Measurements from ENCODE around the gene ITPR1.
"Not testable (repeated sequence)": the region's sequence is repeated elsewhere in the genome, so short reads cannot be mapped to it uniquely, and the experiment has no call there.

The ITPR1 gene

DNA sequence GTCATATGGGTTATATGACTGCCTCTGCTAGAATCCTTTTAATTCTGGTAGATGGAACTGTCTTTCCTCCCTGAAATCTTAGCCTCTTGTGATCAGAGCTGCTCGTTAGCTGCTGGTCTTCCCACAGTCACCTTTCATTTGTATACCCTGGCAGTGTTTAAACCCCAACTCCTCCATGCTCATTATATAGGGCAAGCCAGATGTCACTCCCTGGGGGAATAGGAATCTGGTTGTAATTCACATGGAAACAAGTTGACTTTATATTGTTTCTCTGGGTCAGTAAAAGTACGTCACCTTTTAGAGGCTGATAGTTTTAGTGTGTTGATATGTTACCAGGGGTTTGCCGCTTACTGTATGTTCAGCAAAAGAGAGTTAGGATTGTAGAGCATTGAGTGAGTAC is 103.5 kb downstream of the ITPR1 start:
- no peak for DNase-seq (ENCODE audit: low read depth)

GRCh38 chr3:4597208-4597985 is 104.2 kb downstream of the ITPR1 start:
- no peak for DNase-seq (ENCODE audit: low read depth)

DNA sequence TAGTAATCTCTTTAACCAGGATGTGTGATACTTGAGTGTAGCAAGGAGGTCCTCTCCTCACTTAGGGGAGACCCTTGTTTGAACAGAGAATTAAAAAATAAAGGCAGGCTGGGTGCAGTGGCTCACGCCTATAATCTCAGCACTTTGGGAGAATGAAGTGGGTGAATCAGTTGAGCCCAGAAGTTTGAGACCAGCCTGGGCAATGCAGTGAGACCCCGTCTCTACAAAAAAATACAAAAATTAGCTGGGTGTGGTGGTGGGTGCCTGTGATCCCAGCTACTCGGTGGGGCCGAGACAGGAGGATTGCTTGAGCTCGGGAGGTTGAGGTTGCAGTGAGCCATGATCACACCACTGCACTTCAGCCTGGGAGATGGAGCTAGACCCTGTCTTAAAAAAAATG is 105.1 kb downstream of the ITPR1 start:
- DNase-seq (ENCODE audit: low read depth): not testable (repeated sequence)

DNA sequence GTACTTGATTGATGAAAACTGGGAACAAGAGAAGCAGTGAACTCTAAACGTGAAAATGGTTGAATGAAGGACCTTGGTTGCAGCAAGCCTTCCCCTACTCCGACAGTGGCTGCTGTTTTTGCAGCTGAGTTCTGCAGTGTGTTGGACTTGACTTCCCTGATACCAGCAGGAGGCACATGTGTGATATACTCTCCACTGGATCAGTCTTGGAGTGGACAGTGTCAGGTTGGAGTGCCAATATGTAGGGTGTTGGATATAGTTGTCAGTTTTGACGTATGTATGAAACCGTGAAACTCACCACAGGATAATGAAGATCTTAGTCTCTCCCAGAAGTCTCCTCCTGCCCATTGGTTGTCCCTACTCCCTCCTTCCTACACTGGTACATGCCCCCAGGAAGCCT is 106.5 kb downstream of the ITPR1 start:
- no peak for DNase-seq (ENCODE audit: low read depth)

DNA sequence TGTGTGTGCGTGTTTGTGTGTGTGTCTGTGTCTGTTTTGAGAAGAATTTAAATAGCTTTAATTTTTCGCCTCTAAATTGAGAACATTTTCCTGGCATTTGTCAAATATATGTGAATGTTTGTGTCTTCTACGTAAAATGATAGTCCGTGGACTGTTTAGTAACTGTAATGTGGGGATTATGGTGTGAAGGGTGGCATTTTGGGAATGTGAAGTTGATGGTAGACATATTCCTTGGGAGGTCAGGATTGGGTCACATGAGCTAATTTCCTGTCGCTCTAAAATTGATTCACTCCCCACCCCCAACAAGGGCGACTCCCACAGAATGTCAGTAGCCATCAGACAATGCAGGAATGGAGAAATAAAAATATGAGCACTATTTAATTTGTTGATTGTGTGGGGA is 107.3 kb downstream of the ITPR1 start:
- DNase-seq (ENCODE audit: low read depth): no peak

GRCh38 chr3:4601892-4602291 is 108.7 kb downstream of the ITPR1 start:
- DNase-seq (ENCODE audit: low read depth): no peak

GRCh38 chr3:4604693-4605092 is 111.5 kb downstream of the ITPR1 start:
- DNase-seq (ENCODE audit: low read depth): no peak

DNA sequence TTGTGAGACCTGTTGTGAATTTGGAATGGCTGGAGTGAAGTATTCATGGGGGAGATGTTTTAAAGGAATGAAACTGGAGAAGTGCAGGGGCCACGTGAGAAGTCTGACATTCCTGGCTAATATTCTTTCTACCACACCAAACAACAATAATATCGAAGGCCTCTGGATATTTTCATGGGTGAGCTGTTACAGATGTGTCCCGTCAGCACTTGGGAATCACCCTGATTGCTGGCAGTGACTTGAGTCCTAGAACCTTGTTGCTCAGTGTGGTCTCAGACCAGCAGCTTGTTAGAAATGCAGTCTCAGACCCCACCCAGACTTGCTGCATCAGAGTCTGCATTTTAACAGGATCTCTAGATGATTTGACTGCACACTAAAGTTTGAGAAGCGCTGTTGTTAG is 113.8 kb downstream of the ITPR1 start:
- no peak for DNase-seq (ENCODE audit: low read depth)

DNA sequence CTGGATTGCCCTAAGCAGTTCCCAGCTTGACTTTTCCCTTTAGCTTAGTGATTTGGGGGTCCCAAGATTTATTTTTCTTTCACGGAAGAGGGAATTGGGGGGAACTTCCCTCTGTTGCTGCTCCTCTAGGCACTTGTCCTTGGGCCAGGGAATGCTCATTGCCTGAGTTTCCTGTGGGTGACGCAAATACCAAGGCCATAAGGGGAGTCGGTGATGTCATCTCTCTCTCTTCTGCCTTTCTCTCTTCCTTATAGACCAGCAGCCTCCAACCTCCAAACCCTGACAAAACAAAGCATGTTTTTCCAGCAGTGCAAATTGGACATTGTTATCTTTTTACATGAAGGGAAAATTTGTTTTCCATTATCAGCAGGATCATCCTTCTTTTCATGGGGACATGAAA is 120.2 kb downstream of the ITPR1 start:
- DNase-seq (ENCODE audit: low read depth): no peak

DNA sequence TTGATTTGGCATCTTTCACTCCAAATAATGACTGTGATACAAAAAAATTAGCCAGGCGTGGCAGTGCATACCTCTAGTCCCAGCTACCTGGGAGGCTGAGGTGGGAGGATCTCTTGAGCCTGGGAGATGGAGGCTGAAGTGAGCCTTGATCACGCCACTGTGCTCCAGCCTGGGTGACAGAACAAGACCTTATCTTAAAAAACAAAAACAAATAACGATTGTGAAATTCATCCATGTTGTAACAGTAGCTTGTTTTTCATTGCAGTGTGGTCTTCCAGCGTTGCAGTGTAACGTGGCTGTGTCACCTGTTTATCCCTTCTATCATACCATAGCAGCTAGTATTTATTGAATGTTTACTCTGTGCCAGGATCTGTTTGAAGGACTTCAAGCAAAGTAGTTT is 120.9 kb downstream of the ITPR1 start:
- no peak for DNase-seq (ENCODE audit: low read depth)

- no peak for DNase-seq (ENCODE audit: low read depth)
Measured at GRCh38 chr3:4614927-4615326, 121.8 kb downstream of the ITPR1 start.

DNA sequence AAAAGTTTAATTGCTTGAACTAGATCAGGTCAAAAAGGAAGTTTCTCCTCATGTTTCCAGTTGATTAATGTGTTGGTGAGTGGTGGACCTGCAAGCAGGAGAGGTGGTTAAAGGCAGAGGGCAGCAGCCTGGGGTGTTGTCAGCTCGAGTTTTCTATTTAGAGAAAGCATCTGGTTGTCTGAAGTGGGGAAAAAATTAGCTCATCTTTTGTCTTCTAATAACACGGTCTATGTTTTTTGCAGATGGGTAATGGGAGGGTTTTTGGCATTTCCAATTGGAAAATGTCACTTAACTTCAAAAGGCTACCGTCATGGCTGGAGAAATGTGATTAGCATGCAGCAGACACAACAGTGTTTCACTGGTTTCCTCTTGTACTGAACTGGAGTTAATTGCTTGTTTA is 122.6 kb downstream of the ITPR1 start:
- DNase-seq (ENCODE audit: low read depth): no peak

DNA sequence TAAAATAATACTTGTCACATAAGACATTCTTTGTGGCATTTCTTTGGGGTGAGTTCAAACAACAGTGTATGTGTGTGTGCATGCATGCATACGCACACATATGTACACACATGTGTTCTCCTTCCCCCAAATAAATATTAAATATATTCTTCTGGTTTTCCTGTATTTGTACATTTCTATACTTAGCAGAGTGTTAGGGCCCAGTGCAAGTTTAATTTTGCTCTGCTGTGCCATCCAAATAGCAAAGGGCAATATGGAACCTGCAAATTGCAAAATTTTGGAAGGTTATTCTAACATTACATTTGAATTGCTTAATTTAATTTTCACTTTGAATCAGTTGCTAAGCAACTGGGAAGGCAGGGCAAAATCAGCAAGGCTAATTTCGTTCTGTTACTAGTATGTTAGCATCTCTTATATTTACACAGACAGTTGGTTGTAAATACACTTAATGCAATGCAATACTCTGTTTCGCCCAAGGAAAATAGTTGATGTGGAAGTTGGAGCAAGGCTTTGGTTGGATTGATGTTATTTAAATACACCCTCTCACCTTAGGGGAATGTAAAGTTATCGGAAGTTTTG is 130.4 kb downstream of the ITPR1 start:
- DNase-seq (ENCODE audit: low read depth): no peak

- no peak for DNase-seq (ENCODE audit: low read depth)
Measured at GRCh38 chr3:4627651-4628375, 134.7 kb downstream of the ITPR1 start.

DNA sequence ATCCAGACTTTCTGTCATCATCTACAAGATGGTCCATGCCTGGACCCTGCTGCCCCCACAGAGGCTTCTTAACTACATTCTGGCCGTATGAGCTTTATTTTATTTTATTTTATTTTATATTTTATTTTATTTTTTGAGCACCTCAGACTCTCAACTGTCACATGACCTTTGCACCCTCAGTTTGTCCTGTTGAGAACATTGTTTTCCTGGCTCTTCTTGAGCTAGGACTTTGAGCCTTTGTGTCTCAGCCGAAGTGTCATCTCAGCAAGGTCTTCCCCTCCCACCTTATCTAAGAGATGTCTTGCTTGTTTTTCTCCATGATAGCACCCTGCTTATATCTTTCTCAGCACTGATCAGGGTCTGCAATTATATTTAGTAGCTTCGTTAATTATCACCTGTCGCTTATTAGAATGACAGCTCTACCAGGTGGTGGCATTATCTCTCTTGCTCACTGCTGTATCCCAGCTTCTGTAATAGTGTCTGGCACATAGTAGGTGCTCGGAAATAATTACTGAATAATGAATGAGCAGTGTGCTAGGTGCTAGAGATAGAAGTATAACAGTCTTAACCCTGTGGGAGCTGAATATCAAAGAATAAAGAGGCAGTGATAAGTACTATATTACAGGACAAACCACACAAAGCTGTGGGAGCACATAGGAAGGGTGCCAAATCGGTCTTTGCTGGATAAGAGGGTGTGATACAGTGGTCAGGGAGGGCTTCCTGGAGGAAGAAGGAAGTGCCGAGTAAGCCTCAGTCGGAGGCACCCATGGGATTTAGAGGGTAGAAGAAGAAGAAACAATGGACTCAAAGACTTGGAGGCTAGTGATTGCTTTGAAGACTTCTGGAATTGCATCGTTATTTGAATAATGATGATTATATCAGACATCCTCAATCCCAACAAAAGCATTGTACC is 136.2 kb downstream of the ITPR1 start:
- DNase-seq (ENCODE audit: low read depth): no peak

GRCh38 chr3:4633078-4634004 is 140.2 kb downstream of the ITPR1 start:
- no peak for DNase-seq (ENCODE audit: low read depth)

- no peak for DNase-seq (ENCODE audit: low read depth)
Measured at GRCh38 chr3:4634894-4635293, 141.7 kb downstream of the ITPR1 start.

- no peak for DNase-seq (ENCODE audit: low read depth)
Measured at GRCh38 chr3:4637265-4637664, 144.1 kb downstream of the ITPR1 start.

DNA sequence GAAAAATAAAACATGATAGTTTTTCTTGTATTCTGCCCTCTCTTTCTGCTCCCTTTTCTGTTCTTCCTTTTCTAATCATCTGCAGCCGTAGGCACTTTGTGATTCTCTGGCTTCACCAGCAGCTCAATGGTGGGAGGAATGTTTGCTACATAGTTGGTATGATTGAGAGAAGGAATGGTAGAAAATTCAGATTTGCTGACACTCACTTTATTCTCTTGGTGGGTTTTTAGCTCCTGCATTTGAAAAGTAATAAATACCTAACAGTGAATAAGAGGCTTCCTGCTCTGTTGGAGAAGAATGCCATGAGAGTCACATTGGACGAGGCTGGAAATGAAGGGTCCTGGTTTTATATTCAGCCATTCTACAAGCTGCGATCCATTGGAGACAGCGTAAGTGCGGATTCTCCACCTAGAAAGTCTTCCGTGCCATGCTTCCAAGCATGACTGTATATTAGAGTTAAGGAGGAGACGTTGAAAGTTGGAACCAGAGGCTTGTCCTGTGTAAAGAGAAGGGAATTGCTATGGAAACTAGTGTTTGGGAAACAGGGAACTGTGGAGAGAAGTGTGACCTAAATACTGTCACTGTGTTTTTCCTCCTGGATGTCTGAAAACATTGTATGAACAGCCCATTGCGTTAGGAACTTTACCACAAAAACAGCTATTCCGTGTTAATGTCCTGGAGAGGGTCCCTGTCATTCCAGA is 148.9 kb downstream of the ITPR1 start:
- no peak for DNase-seq (ENCODE audit: low read depth)

DNA sequence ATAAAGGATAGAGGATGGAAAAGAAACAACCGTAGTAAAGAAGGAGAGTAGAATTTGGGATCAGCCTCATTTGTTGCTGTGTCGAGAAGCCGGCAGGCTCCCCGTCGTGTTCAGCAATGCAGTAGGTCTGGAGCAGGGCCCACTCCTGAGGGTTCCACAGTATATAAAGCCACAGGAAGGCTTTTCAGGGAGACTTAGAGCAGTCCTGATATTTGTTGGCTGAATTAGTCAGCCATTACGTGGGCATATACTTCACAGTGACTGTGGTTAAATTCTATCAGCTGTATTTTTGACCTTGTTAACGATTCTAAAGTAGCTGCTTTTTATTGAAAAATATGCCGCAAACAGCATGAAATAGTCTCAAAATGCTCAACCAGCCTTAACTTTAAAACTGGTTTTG is 149.5 kb downstream of the ITPR1 start:
- no peak for DNase-seq (ENCODE audit: low read depth)
